Caco-2 (cell line): ENCODE measurements around the gene MOB1A. TPM values are rescaled to one million over a fixed set of nuclear protein-coding genes. Genes with fewer than 3 reads are reported as not detected.

Experiments used
- BruUV-seq: library from RNA; stranded (reverse); fragments of 400-500 nt; replicated peaks from 2 replicates; lab custom pipeline; 2021; lab: Mats Ljungman, UMichigan
- CTCF ChIA-PET: fragments of 300-600 bp; sonication (Branson Sonifier 250); formaldehyde crosslinking; loops from one replicate; lab custom pipeline; 2022; ENCODE audit warnings: antibody characterized with exemption; lab: Charles Lee
- POLR2A ChIA-PET: fragments of 300-600 bp; sonication (Branson Sonifier 250); formaldehyde crosslinking; loops from one replicate; lab custom pipeline; 2022; ENCODE audit warnings: antibody characterized with exemption; lab: Charles Lee
- DNase-seq, 2 experiments: peaks; one replicate each; pipeline versions ENCODE4 v3.0.0 to v3.0.0-alpha.2; 2020 to 2022
- H3K27me3 ChIP-seq: replicated peaks from 2 replicates; pipeline ENCODE4 v1.6.0; 2011; ENCODE audit warnings: low read length; ENCODE audit not compliant: control insufficient read depth, insufficient read depth
- H3K36me3 ChIP-seq: 2 replicates; pipeline ENCODE4 v1.5.1; 2011; ENCODE audit warnings: low read length; ENCODE audit not compliant: control insufficient read depth, insufficient read depth
- H3K4me1 ChIP-seq: fragments of 250-450 bp; sonication (Bioruptor Pico); 2 replicates; pipeline ENCODE4 v1.5.1; 2020; ENCODE audit warnings: mild to moderate bottlenecking
- H3K4me3 ChIP-seq: 2 replicates; pipeline ENCODE4 v1.5.1; 2011; ENCODE audit warnings: low read depth, mild to moderate bottlenecking, control low read depth, low read length
- H3K9me3 ChIP-seq: fragments of 250-450 bp; sonication (Bioruptor Pico); 2 replicates; pipeline ENCODE4 v1.5.1; 2020; ENCODE audit warnings: mild to moderate bottlenecking, moderate library complexity
- H3K27ac Mint-ChIP-seq: one replicate; pipeline ENCODE4 v1.8.0; 2022; ENCODE audit warnings: mixed read lengths; ENCODE audit not compliant: unreplicated experiment
- H3K27me3 Mint-ChIP-seq: one replicate; pipeline ENCODE4 v1.8.0; 2022; ENCODE audit warnings: mixed read lengths; ENCODE audit not compliant: insufficient read depth, unreplicated experiment
- H3K36me3 Mint-ChIP-seq: one replicate; pipeline ENCODE4 v1.8.0; 2022; ENCODE audit warnings: mild to moderate bottlenecking, mixed read lengths; ENCODE audit not compliant: insufficient read depth, unreplicated experiment
- H3K4me1 Mint-ChIP-seq: one replicate; pipeline ENCODE4 v1.8.0; 2022; ENCODE audit warnings: low read depth, mixed read lengths; ENCODE audit not compliant: unreplicated experiment
- H3K4me3 Mint-ChIP-seq: one replicate; pipeline ENCODE4 v1.8.0; 2022; ENCODE audit warnings: mild to moderate bottlenecking, moderate library complexity, mixed read lengths; ENCODE audit not compliant: unreplicated experiment
- H3K9me3 Mint-ChIP-seq: one replicate; pipeline ENCODE4 v1.8.0; 2022; ENCODE audit warnings: mixed read lengths; ENCODE audit not compliant: unreplicated experiment
- CTCF ChIP-seq, 2 experiments: fragments of 200-600 bp in 1 of 2; IDR thresholded peaks; 1 replicate in 1 of 2; 2 replicates in 1 of 2; pipeline versions ENCODE4 v1.5.1 to v1.8.0; 2011 to 2022; ENCODE audit warnings: antibody characterized with exemption in 1 of 2, control low read depth in 1 of 2, inconsistent platforms in 1 of 2, low read depth in 1 of 2, low read length in 1 of 2, mild to moderate bottlenecking in 1 of 2, moderate library complexity in 1 of 2; ENCODE audit not compliant: insufficient read depth in 1 of 2, severe bottlenecking in 1 of 2, unreplicated experiment in 1 of 2
- intact Hi-C: fragments of 100-400 bp; cut with micrococcal nuclease; formaldehyde crosslinking; loops from one replicate; pipeline ENCODE4 v1.10.0; 2022; ENCODE audit not compliant: unreplicated experiment
- total RNA-seq: library from RNA; stranded (reverse); gene quantifications from 2 replicates; pipeline ENCODE4 v1.2.3, GENCODE V29; 2022

MOB1A gene
- total RNA-seq, 1 experiment from 2014 or later, result 125 TPM

DNA sequence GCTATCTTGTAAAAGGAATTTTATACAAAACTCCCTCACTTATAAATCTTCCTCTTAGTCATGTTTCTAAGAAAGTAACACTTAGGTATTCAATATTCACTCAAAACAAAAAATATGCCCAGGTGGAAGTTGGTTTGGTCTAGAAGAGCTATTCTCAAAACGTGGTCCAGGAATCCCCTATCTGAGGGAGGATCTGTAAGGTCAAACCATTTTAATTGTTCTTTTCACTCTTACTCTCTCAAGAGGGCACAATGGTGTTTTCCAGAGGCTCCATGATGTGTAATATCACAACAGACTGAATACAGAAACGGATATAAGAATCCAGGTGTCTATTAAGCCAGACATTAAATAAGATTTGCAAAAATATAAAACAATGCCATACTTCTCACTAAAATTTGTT is 9.9 kb downstream of the MOB1A start:
- no TSS peak for BruUV-seq
- H3K27ac Mint-ChIP-seq, result no peak overlapping the region
- intact Hi-C loops, result no loop called here
- ChIA-PET CTCF (no interaction called here), POLR2A (no interaction called here)
- H3K4me3 Mint-ChIP-seq, result no peak overlapping the region
- no peak for TF ChIP-seq CTCF (IDR thresholded peaks at IDR 0.05; ENCODE audit: insufficient read depth in 1 of 2, low read depth in 1 of 2, low read length in 1 of 2, severe bottlenecking in 1 of 2, unreplicated experiment in 1 of 2)
- H3K4me3 ChIP-seq, result no peak overlapping the region
- no peaks in the 10 kb centered on the region for H3K27me3 ChIP-seq
- H3K4me1 ChIP-seq, result no peaks in the 10 kb centered on the region
- H3K27me3 Mint-ChIP-seq, result no peaks in the 10 kb centered on the region
- peaks cover 91% of the 10 kb centered on the region for H3K36me3 Mint-ChIP-seq
- peaks cover 2% of the 10 kb centered on the region for H3K36me3 ChIP-seq
- no peaks in the 10 kb centered on the region for H3K9me3 Mint-ChIP-seq
- H3K4me1 Mint-ChIP-seq, result no peaks in the 10 kb centered on the region
- no peak for DNase-seq
- H3K9me3 ChIP-seq, result no peaks in the 10 kb centered on the region

DNA sequence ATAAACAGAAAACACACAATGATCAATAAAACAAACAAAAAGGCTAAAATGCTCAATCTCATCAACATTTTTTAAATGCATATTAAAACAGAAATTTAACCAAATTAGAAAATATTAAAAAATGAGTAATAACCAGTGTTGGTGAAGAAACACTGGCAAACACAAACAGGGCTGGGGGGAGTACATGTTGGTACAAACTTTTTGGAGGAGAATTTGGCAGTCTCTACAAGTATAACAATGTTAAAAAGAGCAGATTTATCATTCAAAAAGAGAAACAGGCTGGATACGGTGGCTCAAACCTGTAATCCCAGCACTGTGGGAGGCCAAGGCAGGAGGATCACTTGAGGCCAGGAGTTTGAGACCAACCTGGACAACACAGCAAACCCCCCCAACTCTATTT is 13.9 kb downstream of the MOB1A start:
- no peaks in the 10 kb centered on the region for H3K9me3 ChIP-seq
- no peaks in the 10 kb centered on the region for H3K27me3 ChIP-seq
- Mint-ChIP-seq H3K4me3 (no peak overlapping the region), H3K36me3 (peaks cover 95% of the 10 kb centered on the region), H3K27ac (no peak overlapping the region), H3K4me1 (no peaks in the 10 kb centered on the region), H3K27me3 (no peaks in the 10 kb centered on the region), H3K9me3 (no peaks in the 10 kb centered on the region)
- intact Hi-C loops, result no loop called here
- no peaks in the 10 kb centered on the region for H3K36me3 ChIP-seq
- H3K4me3 ChIP-seq, result no peak overlapping the region
- no peak for TF ChIP-seq CTCF (IDR thresholded peaks at IDR 0.05; ENCODE audit: insufficient read depth in 1 of 2, low read depth in 1 of 2, low read length in 1 of 2, severe bottlenecking in 1 of 2, unreplicated experiment in 1 of 2)
- DNase-seq, result peak in 1 of 2 experiments; percentile 2
- H3K4me1 ChIP-seq, result no peaks in the 10 kb centered on the region
- ChIA-PET POLR2A (no interaction called here), CTCF (no interaction called here)
- no TSS peak for BruUV-seq

DNA sequence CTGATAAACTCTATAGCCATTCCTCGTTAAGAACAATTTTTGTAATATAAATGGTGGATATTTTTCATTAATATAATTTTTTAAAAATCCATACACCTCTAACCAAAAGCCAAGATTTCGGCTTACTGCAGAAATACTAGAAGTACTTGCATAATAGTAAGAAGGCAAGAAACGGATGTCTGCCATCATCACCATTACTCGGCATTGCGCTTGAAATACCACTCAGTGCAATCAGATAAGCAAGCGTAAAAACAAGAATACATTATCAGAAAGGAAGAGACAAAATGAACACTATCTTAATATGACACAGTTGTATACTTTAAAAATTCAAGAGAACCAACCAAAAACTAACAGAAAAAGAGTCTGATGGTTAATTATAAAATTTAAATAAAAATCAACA is 15.7 kb downstream of the MOB1A start:
- no TSS peak for BruUV-seq
- TF ChIP-seq CTCF (IDR thresholded peaks at IDR 0.05; ENCODE audit: insufficient read depth in 1 of 2, low read depth in 1 of 2, low read length in 1 of 2, severe bottlenecking in 1 of 2, unreplicated experiment in 1 of 2), result no peak
- Histone ChIP-seq H3K27me3 (no peaks in the 10 kb centered on the region), H3K36me3 (no peaks in the 10 kb centered on the region), H3K4me3 (no peak overlapping the region), H3K9me3 (no peaks in the 10 kb centered on the region), H3K4me1 (no peaks in the 10 kb centered on the region)
- POLR2A ChIA-PET, result no interaction called here
- intact Hi-C loops, result no loop called here
- DNase-seq, result no peak
- Mint-ChIP-seq H3K4me1 (no peaks in the 10 kb centered on the region), H3K9me3 (no peaks in the 10 kb centered on the region), H3K36me3 (peaks cover 95% of the 10 kb centered on the region), H3K27me3 (no peaks in the 10 kb centered on the region), H3K27ac (no peak overlapping the region), H3K4me3 (no peak overlapping the region)
- CTCF ChIA-PET, result interaction anchor here (1.1 kb wide), 1 partner anchor 11 kb away, joined by 4 read pairs; no protein-coding TSS in a partner anchor
